ENCODE data around the gene RPL18A. TPM values are rescaled to one million over a fixed set of nuclear protein-coding genes. Genes with fewer than 3 reads are reported as not detected.

Gene RPL18A
- total and polyA plus RNA-seq, 7 experiments from 2014 or later = 2,413 to 4,833 (median 3,412) TPM

GRCh38 chr19:17909003-17909732 is 49.5 kb downstream of the RPL18A start:
- Mint-ChIP-seq H3K4me1 (no peaks in the 10 kb centered on the region), H3K27ac (no peak overlapping the region), H3K27me3 (peaks cover 0 to 6% (median 0%) of the 10 kb centered on the region in 5 donors), H3K9me3 (peaks cover 0 to 22% (median 7%) of the 10 kb centered on the region in 11 donors), H3K36me3 (peaks cover 0 to 8% (median 0%) of the 10 kb centered on the region in 5 donors), H3K4me3 (no peak overlapping the region)
- intact Hi-C loops (cut with micrococcal nuclease) = no loop called here
- ATAC-seq = no peak
- ChIA-PET POLR2A (no interaction called here), CTCF (interaction anchor here (0.6 to 0.7 kb wide), 2 partner anchors 24 to 417 kb away, joined by 3 to 4 read pairs; partner anchors contain the start of gene CCDC124)
- Histone ChIP-seq H3K9me3 (ENCODE audit: control insufficient read depth in 2 of 3, low read length in 3 of 3) (peaks cover 0 to 11% (median 0%) of the 10 kb centered on the region in 3 experiments), H3K27me3 (ENCODE audit: control insufficient read depth in 2 of 2, insufficient read depth in 2 of 2, low read length in 2 of 2) (no peaks in the 10 kb centered on the region), H3K27ac (ENCODE audit: low read depth, low read length) (no peak overlapping the region), H3K36me3 (ENCODE audit: control insufficient read depth in 2 of 3, insufficient read depth in 3 of 3, low read length in 3 of 3) (no peaks in the 10 kb centered on the region), H3K4me1 (ENCODE audit: control insufficient read depth in 2 of 2, insufficient read depth in 2 of 2, low read length in 2 of 2) (no peaks in the 10 kb centered on the region), H3K4me3 (ENCODE audit: low read length) (no peak overlapping the region)
- DNase-seq = no peak

GRCh38 chr19:17910791-17911360 is 51.2 kb downstream of the RPL18A start:
- Mint-ChIP-seq H3K9me3 (peaks cover 0 to 22% (median 7%) of the 10 kb centered on the region in 11 donors), H3K27ac (no peak overlapping the region), H3K36me3 (peaks cover 0 to 8% (median 0%) of the 10 kb centered on the region in 5 donors), H3K4me1 (no peaks in the 10 kb centered on the region), H3K27me3 (peaks cover 0 to 4% (median 0%) of the 10 kb centered on the region in 5 donors), H3K4me3 (no peak overlapping the region)
- Histone ChIP-seq H3K4me3 (ENCODE audit: low read length) (no peak overlapping the region), H3K4me1 (ENCODE audit: control insufficient read depth in 2 of 2, insufficient read depth in 2 of 2, low read length in 2 of 2) (no peaks in the 10 kb centered on the region), H3K9me3 (ENCODE audit: control insufficient read depth in 2 of 3, low read length in 3 of 3) (peaks cover 0 to 11% (median 0%) of the 10 kb centered on the region in 3 experiments), H3K36me3 (ENCODE audit: control insufficient read depth in 2 of 3, insufficient read depth in 3 of 3, low read length in 3 of 3) (no peaks in the 10 kb centered on the region), H3K27me3 (ENCODE audit: control insufficient read depth in 2 of 2, insufficient read depth in 2 of 2, low read length in 2 of 2) (no peaks in the 10 kb centered on the region), H3K27ac (ENCODE audit: low read depth, low read length) (no peak overlapping the region)
- DNase-seq (no peak), ATAC-seq (no peak)
- intact Hi-C loops (cut with micrococcal nuclease) = no loop called here
- CTCF ChIA-PET = interaction anchor here (1.6 kb wide), 1 partner anchor 127 kb away, joined by 4 read pairs; no protein-coding TSS in a partner anchor
- POLR2A ChIA-PET = no interaction called here

Other genes with a start within 250 kb of the RPL18A start
- gene UNC13A, start 171.6 kb upstream of the RPL18A start, total RNA-seq = under 1 TPM in 4 of 5 experiments, not detected in 1; 0.03 to 0.30 (median 0.11) TPM
- under 1 TPM; 0.02 to 0.04 TPM for gene UNC13A, start 171.6 kb upstream of the RPL18A start, polyA plus RNA-seq
- gene MAP1S, start 140.4 kb upstream of the RPL18A start, total RNA-seq = 10 to 100 TPM; 28.6 to 73.8 (median 52.5) TPM
- 10 to 100 TPM; 21.9 to 48.4 TPM for gene MAP1S, start 140.4 kb upstream of the RPL18A start, polyA plus RNA-seq
- 100 to 1,000 TPM in 2 of 5 experiments, 10 to 100 TPM in 3; 73.2 to 107 (median 87.7) TPM for gene FCHO1, start 108.4 kb upstream of the RPL18A start, total RNA-seq
- gene FCHO1, start 108.4 kb upstream of the RPL18A start, polyA plus RNA-seq = 10 to 100 TPM; 14.7 to 43.4 TPM
- gene B3GNT3, start 64.8 kb upstream of the RPL18A start, total RNA-seq = under 1 TPM in 2 of 5 experiments, not detected in 3; 0.53 to 0.96 TPM
- 1 to 10 TPM in 1 of 2 donors, under 1 TPM in 1; 0.43 to 1.0 TPM for gene B3GNT3, start 64.8 kb upstream of the RPL18A start, polyA plus RNA-seq
- 10 to 100 TPM in 1 of 5 experiments, 1 to 10 TPM in 4; 5.5 to 11.1 (median 8.2) TPM for gene INSL3, start 38.4 kb upstream of the RPL18A start, total RNA-seq
- gene INSL3, start 38.4 kb upstream of the RPL18A start, polyA plus RNA-seq = 1 to 10 TPM; 2.0 to 6.0 TPM
- gene JAK3, start 11.9 kb upstream of the RPL18A start, total RNA-seq = 100 to 1,000 TPM; 154 to 296 (median 202) TPM
- 100 to 1,000 TPM; 125 to 153 TPM for gene JAK3, start 11.9 kb upstream of the RPL18A start, polyA plus RNA-seq
- 1 to 10 TPM; 1.2 to 4.1 (median 3.6) TPM for gene SLC5A5, start 12.0 kb downstream of the RPL18A start, total RNA-seq
- 1 to 10 TPM; 2.0 to 2.9 TPM for gene SLC5A5, start 12.0 kb downstream of the RPL18A start, polyA plus RNA-seq
- gene CCDC124, start 73.1 kb downstream of the RPL18A start, total RNA-seq = 10 to 100 TPM; 28.7 to 60.5 (median 32.6) TPM
- 10 to 100 TPM; 31.1 to 63.8 TPM for gene CCDC124, start 73.1 kb downstream of the RPL18A start, polyA plus RNA-seq
- gene KCNN1, start 107.2 kb downstream of the RPL18A start, total RNA-seq = under 1 TPM in 1 of 5 experiments, not detected in 4; 0.05 TPM
- gene KCNN1, start 107.2 kb downstream of the RPL18A start, polyA plus RNA-seq = not detected
- 100 to 1,000 TPM in 4 of 5 experiments, 10 to 100 TPM in 1; 77.2 to 237 (median 152) TPM for gene ARRDC2, start 148.3 kb downstream of the RPL18A start, total RNA-seq
- 10 to 100 TPM; 31.8 to 60.1 TPM for gene ARRDC2, start 148.3 kb downstream of the RPL18A start, polyA plus RNA-seq
- gene IL12RB1, start 227.0 kb downstream of the RPL18A start, total RNA-seq = 100 to 1,000 TPM in 1 of 5 experiments, 10 to 100 TPM in 4; 17.7 to 110 (median 25.0) TPM
- 10 to 100 TPM; 17.6 to 24.1 TPM for gene IL12RB1, start 227.0 kb downstream of the RPL18A start, polyA plus RNA-seq
- gene MAST3, start 237.9 kb downstream of the RPL18A start, total RNA-seq = 10 to 100 TPM; 36.0 to 58.7 (median 50.6) TPM
- gene MAST3, start 237.9 kb downstream of the RPL18A start, polyA plus RNA-seq = 10 to 100 TPM; 10.2 to 20.3 TPM

Data from naive thymus-derived CD4-positive, alpha-beta T cell (primary cell).